WTC11 (cell line): ENCODE measurements around the gene SLC6A18.

ENCODE experiments used
- FOXJ3 ChIP-seq: sonication (generic); formaldehyde crosslinking; IDR thresholded peaks from 2 replicates; pipeline ENCODE4 v1.9.0; 2021; ENCODE audit warnings: missing genetic modification reagents, mild to moderate bottlenecking, borderline replicate concordance
- GRHL2 ChIP-seq: fragments of 250-450 bp; sonication (Bioruptor Pico); IDR thresholded peaks from 2 replicates; pipeline ENCODE4 v1.8.0; 2022; ENCODE audit warnings: mild to moderate bottlenecking, moderate library complexity; ENCODE audit not compliant: insufficient replicate concordance, severe bottlenecking
- KAT7 ChIP-seq: sonication (generic); formaldehyde crosslinking; IDR thresholded peaks from 2 replicates; pipeline ENCODE4 v1.8.1; 2023; ENCODE audit warnings: missing genetic modification reagents, mild to moderate bottlenecking, borderline replicate concordance
- NR1H2 ChIP-seq: sonication (generic); formaldehyde crosslinking; IDR thresholded peaks from 2 replicates; pipeline ENCODE4 v1.9.0; 2021; ENCODE audit warnings: mild to moderate bottlenecking, moderate library complexity, missing genetic modification reagents
- PRRX2 ChIP-seq: fragments of 250-450 bp; sonication (Bioruptor Pico); IDR thresholded peaks from 2 replicates; pipeline ENCODE4 v1.8.0; 2021; ENCODE audit warnings: mild to moderate bottlenecking
- RELA ChIP-seq: sonication (generic); formaldehyde crosslinking; IDR thresholded peaks from 2 replicates; pipeline ENCODE4 v1.8.1; 2022; ENCODE audit warnings: missing genetic modification reagents, mild to moderate bottlenecking, borderline replicate concordance
- TF ChIP-seq, protein P1 (sequence below): sonication (generic); formaldehyde crosslinking; IDR thresholded peaks from 2 replicates; pipeline ENCODE4 v1.8.0; 2022; ENCODE audit warnings: missing genetic modification reagents
- TF ChIP-seq, protein P2 (sequence below): sonication (generic); formaldehyde crosslinking; IDR thresholded peaks from 2 replicates; pipeline ENCODE4 v1.8.0; 2022; ENCODE audit warnings: mild to moderate bottlenecking, missing genetic modification reagents
- TF ChIP-seq, protein P3 (sequence below): fragments of 200-600 bp; IDR thresholded peaks from 2 replicates; pipeline ENCODE4 v1.8.0; 2022; ENCODE audit warnings: antibody characterized with exemption
- TF ChIP-seq, protein P4 (sequence below): sonication (generic); formaldehyde crosslinking; IDR thresholded peaks from 2 replicates; pipeline ENCODE4 v1.8.0; 2022; ENCODE audit warnings: mild to moderate bottlenecking, missing genetic modification reagents
- TF ChIP-seq, protein P5 (sequence below): sonication (generic); formaldehyde crosslinking; IDR thresholded peaks from 2 replicates; pipeline ENCODE4 v1.8.1; 2023; ENCODE audit warnings: mild to moderate bottlenecking, missing genetic modification reagents
- TF ChIP-seq, protein P6 (sequence below): sonication (generic); formaldehyde crosslinking; IDR thresholded peaks from 2 replicates; pipeline ENCODE4 v1.8.1; 2023; ENCODE audit warnings: mild to moderate bottlenecking, missing genetic modification reagents

DNA sequence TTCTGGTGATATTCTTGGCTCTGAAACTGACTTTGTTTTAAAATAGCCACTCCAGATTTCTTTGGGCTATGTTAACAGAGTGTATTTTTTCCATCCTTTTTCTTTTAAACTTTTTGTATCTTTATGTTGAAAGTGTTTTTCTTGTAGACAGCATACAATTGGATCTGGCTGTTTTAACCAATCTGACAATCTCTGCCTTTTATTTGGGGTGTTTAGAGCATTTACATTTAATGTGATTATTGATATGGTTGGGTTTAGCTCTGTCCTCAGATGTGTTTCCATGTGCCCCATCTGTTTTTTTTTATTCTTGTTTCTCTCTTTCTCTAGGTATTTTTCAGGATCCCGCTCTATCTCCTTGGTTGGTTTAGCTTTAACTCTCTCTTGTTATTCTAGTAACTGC, 10.7 kb downstream of the SLC6A18 start:
- TF ChIP-seq, protein P1, sequence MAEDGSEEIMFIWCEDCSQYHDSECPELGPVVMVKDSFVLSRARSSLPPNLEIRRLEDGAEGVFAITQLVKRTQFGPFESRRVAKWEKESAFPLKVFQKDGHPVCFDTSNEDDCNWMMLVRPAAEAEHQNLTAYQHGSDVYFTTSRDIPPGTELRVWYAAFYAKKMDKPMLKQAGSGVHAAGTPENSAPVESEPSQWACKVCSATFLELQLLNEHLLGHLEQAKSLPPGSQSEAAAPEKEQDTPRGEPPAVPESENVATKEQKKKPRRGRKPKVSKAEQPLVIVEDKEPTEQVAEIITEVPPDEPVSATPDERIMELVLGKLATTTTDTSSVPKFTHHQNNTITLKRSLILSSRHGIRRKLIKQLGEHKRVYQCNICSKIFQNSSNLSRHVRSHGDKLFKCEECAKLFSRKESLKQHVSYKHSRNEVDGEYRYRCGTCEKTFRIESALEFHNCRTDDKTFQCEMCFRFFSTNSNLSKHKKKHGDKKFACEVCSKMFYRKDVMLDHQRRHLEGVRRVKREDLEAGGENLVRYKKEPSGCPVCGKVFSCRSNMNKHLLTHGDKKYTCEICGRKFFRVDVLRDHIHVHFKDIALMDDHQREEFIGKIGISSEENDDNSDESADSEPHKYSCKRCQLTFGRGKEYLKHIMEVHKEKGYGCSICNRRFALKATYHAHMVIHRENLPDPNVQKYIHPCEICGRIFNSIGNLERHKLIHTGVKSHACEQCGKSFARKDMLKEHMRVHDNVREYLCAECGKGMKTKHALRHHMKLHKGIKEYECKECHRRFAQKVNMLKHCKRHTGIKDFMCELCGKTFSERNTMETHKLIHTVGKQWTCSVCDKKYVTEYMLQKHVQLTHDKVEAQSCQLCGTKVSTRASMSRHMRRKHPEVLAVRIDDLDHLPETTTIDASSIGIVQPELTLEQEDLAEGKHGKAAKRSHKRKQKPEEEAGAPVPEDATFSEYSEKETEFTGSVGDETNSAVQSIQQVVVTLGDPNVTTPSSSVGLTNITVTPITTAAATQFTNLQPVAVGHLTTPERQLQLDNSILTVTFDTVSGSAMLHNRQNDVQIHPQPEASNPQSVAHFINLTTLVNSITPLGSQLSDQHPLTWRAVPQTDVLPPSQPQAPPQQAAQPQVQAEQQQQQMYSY (CRISPR knock-in tag): no peak
- TF ChIP-seq, protein P2, sequence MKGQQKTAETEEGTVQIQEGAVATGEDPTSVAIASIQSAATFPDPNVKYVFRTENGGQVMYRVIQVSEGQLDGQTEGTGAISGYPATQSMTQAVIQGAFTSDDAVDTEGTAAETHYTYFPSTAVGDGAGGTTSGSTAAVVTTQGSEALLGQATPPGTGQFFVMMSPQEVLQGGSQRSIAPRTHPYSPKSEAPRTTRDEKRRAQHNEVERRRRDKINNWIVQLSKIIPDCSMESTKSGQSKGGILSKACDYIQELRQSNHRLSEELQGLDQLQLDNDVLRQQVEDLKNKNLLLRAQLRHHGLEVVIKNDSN (CRISPR knock-in tag): no peak
- TF ChIP-seq, protein P3, sequence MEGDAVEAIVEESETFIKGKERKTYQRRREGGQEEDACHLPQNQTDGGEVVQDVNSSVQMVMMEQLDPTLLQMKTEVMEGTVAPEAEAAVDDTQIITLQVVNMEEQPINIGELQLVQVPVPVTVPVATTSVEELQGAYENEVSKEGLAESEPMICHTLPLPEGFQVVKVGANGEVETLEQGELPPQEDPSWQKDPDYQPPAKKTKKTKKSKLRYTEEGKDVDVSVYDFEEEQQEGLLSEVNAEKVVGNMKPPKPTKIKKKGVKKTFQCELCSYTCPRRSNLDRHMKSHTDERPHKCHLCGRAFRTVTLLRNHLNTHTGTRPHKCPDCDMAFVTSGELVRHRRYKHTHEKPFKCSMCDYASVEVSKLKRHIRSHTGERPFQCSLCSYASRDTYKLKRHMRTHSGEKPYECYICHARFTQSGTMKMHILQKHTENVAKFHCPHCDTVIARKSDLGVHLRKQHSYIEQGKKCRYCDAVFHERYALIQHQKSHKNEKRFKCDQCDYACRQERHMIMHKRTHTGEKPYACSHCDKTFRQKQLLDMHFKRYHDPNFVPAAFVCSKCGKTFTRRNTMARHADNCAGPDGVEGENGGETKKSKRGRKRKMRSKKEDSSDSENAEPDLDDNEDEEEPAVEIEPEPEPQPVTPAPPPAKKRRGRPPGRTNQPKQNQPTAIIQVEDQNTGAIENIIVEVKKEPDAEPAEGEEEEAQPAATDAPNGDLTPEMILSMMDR: no peak
- TF ChIP-seq RELA (CRISPR knock-in tag): no peak
- TF ChIP-seq, protein P4, sequence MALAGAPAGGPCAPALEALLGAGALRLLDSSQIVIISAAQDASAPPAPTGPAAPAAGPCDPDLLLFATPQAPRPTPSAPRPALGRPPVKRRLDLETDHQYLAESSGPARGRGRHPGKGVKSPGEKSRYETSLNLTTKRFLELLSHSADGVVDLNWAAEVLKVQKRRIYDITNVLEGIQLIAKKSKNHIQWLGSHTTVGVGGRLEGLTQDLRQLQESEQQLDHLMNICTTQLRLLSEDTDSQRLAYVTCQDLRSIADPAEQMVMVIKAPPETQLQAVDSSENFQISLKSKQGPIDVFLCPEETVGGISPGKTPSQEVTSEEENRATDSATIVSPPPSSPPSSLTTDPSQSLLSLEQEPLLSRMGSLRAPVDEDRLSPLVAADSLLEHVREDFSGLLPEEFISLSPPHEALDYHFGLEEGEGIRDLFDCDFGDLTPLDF (CRISPR knock-in tag): no peak
- TF ChIP-seq KAT7 (CRISPR knock-in tag): no peak
- TF ChIP-seq FOXJ3 (CRISPR knock-in tag): no peak
- TF ChIP-seq, protein P5, sequence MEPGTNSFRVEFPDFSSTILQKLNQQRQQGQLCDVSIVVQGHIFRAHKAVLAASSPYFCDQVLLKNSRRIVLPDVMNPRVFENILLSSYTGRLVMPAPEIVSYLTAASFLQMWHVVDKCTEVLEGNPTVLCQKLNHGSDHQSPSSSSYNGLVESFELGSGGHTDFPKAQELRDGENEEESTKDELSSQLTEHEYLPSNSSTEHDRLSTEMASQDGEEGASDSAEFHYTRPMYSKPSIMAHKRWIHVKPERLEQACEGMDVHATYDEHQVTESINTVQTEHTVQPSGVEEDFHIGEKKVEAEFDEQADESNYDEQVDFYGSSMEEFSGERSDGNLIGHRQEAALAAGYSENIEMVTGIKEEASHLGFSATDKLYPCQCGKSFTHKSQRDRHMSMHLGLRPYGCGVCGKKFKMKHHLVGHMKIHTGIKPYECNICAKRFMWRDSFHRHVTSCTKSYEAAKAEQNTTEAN (CRISPR knock-in tag): no peak
- TF ChIP-seq, protein P6, sequence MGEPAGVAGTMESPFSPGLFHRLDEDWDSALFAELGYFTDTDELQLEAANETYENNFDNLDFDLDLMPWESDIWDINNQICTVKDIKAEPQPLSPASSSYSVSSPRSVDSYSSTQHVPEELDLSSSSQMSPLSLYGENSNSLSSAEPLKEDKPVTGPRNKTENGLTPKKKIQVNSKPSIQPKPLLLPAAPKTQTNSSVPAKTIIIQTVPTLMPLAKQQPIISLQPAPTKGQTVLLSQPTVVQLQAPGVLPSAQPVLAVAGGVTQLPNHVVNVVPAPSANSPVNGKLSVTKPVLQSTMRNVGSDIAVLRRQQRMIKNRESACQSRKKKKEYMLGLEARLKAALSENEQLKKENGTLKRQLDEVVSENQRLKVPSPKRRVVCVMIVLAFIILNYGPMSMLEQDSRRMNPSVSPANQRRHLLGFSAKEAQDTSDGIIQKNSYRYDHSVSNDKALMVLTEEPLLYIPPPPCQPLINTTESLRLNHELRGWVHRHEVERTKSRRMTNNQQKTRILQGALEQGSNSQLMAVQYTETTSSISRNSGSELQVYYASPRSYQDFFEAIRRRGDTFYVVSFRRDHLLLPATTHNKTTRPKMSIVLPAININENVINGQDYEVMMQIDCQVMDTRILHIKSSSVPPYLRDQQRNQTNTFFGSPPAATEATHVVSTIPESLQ (CRISPR knock-in tag): no peak
- no peak for TF ChIP-seq NR1H2
- TF ChIP-seq PRRX2 (CRISPR knock-in tag): no peak
- TF ChIP-seq GRHL2 (CRISPR knock-in tag): no peak
